ENCODE measurements around the gene CSF3.
A peak's percentile ranks its signal among the peaks of the same experiment; 100 is the strongest.

The CSF3 gene

GRCh38 chr17:40060887-40061608 lies 45.8 kb downstream of the CSF3 start:
- Histone ChIP-seq H3K79me2 (ENCODE audit: insufficient read depth, low read length) (no peaks in the 10 kb centered on the region), H4K20me1 (ENCODE audit: low read depth, low read length) (no peaks in the 10 kb centered on the region), H3K36me3 (ENCODE audit: low read length) (no peaks in the 10 kb centered on the region), H3K27me3 (ENCODE audit: low read length) (no peaks in the 10 kb centered on the region), H3K9ac (ENCODE audit: low read length) (no peak overlapping the region), H3K27ac (ENCODE audit: low read depth, low read length) (no peak overlapping the region), H3K4me3 (ENCODE audit: insufficient read depth, low read length, poor library complexity, severe bottlenecking) (no peak overlapping the region), H3K9me2 (replicated peaks; ENCODE audit: insufficient read depth, low read length) (no peaks in the 10 kb centered on the region), H3K9me3 (ENCODE audit: insufficient read depth, low read length) (no peaks in the 10 kb centered on the region), H3K4me2 (ENCODE audit: low read depth, low read length, poor library complexity, severe bottlenecking) (no peak overlapping the region), H3F3A (ENCODE audit: insufficient read depth) (no peaks in the 10 kb centered on the region), H2AFZ (ENCODE audit: low read depth, low read length, severe bottlenecking) (no peak overlapping the region)
- TF ChIP-seq CTCF (IDR thresholded peaks at IDR 0.05; ENCODE audit: insufficient read depth, low read length, poor library complexity, severe bottlenecking) (no peak), EZH2phosphoT487 (conservative IDR thresholded peaks at IDR 0.05; ENCODE audit: low read length) (no peak)

- Histone ChIP-seq H3K36me3 (ENCODE audit: low read length) (no peaks in the 10 kb centered on the region), H4K20me1 (ENCODE audit: low read depth, low read length) (no peaks in the 10 kb centered on the region), H3K79me2 (ENCODE audit: insufficient read depth, low read length) (no peaks in the 10 kb centered on the region), H2AFZ (ENCODE audit: low read depth, low read length, severe bottlenecking) (no peak overlapping the region), H3K9me3 (ENCODE audit: insufficient read depth, low read length) (no peaks in the 10 kb centered on the region), H3K4me3 (ENCODE audit: insufficient read depth, low read length, poor library complexity, severe bottlenecking) (no peak overlapping the region), H3K4me2 (ENCODE audit: low read depth, low read length, poor library complexity, severe bottlenecking) (no peak overlapping the region), H3K27me3 (ENCODE audit: low read length) (no peaks in the 10 kb centered on the region), H3F3A (ENCODE audit: insufficient read depth) (no peaks in the 10 kb centered on the region), H3K27ac (ENCODE audit: low read depth, low read length) (no peak overlapping the region), H3K9me2 (replicated peaks; ENCODE audit: insufficient read depth, low read length) (no peaks in the 10 kb centered on the region), H3K9ac (ENCODE audit: low read length) (no peak overlapping the region)
- no peak for TF ChIP-seq EZH2phosphoT487 (conservative IDR thresholded peaks at IDR 0.05; ENCODE audit: low read length)
- TF ChIP-seq CTCF (IDR thresholded peaks at IDR 0.05; ENCODE audit: insufficient read depth, low read length, poor library complexity, severe bottlenecking): no peak
Measured at GRCh38 chr17:40061609-40062038, 46.4 kb downstream of the CSF3 start.

GRCh38 chr17:40062329-40063186 lies 47.3 kb downstream of the CSF3 start, which contains the start of gene THRA:
Gene THRA (plus strand): TSS chr17:40062965. CDS start chr17:40074489, 11,524 bp downstream.
- H3F3A ChIP-seq (ENCODE audit: insufficient read depth): no peaks in the 10 kb centered on the region
- H3K27ac ChIP-seq (ENCODE audit: low read depth, low read length): no peak within 1 kb of the TSS
- H3K4me2 ChIP-seq (ENCODE audit: low read depth, low read length, poor library complexity, severe bottlenecking): peak within 1 kb of the TSS; percentile 77
- H3K36me3 ChIP-seq (ENCODE audit: low read length): no peaks in the 10 kb centered on the region
- H3K27me3 ChIP-seq (ENCODE audit: low read length): no peaks in the 10 kb centered on the region
- peak within 1 kb of the TSS; percentile 69 for H3K4me3 ChIP-seq (ENCODE audit: insufficient read depth, low read length, poor library complexity, severe bottlenecking)
- H3K9me3 ChIP-seq (ENCODE audit: insufficient read depth, low read length): no peaks in the 10 kb centered on the region
- H4K20me1 ChIP-seq (ENCODE audit: low read depth, low read length): no peaks in the 10 kb centered on the region
- H2AFZ ChIP-seq (ENCODE audit: low read depth, low read length, severe bottlenecking): peak within 1 kb of the TSS; percentile 88
- no peaks in the 10 kb centered on the region for H3K79me2 ChIP-seq (ENCODE audit: insufficient read depth, low read length)
- peak within 1 kb of the TSS; percentile 59 for H3K9ac ChIP-seq (ENCODE audit: low read length)
- no peak for TF ChIP-seq CTCF (IDR thresholded peaks at IDR 0.05; ENCODE audit: insufficient read depth, low read length, poor library complexity, severe bottlenecking)
- no peak for TF ChIP-seq EZH2phosphoT487 (conservative IDR thresholded peaks at IDR 0.05; ENCODE audit: low read length)
- H3K9me2 ChIP-seq (replicated peaks; ENCODE audit: insufficient read depth, low read length): no peaks in the 10 kb centered on the region

All from SU-DHL-6 (cell line).